ENCODE results near the gene NECTIN4. TPM values are rescaled to one million over a fixed set of nuclear protein-coding genes. Genes with fewer than 3 reads are reported as not detected.
A peak's percentile ranks its signal among the peaks of the same experiment; 100 is the strongest.
"Not testable (repeated sequence)": the region's sequence is repeated elsewhere in the genome, so short reads cannot be mapped to it uniquely, and the experiment has no call there.

Gene NECTIN4
- total RNA-seq, 1 donor = not detected

GRCh38 chr1:161119092-161119903, 29.9 kb upstream of the NECTIN4 start:
- TF ChIP-seq, protein P1, sequence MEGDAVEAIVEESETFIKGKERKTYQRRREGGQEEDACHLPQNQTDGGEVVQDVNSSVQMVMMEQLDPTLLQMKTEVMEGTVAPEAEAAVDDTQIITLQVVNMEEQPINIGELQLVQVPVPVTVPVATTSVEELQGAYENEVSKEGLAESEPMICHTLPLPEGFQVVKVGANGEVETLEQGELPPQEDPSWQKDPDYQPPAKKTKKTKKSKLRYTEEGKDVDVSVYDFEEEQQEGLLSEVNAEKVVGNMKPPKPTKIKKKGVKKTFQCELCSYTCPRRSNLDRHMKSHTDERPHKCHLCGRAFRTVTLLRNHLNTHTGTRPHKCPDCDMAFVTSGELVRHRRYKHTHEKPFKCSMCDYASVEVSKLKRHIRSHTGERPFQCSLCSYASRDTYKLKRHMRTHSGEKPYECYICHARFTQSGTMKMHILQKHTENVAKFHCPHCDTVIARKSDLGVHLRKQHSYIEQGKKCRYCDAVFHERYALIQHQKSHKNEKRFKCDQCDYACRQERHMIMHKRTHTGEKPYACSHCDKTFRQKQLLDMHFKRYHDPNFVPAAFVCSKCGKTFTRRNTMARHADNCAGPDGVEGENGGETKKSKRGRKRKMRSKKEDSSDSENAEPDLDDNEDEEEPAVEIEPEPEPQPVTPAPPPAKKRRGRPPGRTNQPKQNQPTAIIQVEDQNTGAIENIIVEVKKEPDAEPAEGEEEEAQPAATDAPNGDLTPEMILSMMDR (IDR thresholded peaks at IDR 0.05; ENCODE audit: insufficient read depth, low read length) = peak; percentile 58
- peak; percentile 75 for DNase-seq (ENCODE audit: low read depth)
- peak overlapping the region; percentile 89 for H3K4me3 ChIP-seq (ENCODE audit: low read depth, low read length)

GRCh38 chr1:161117759-161118581, 28.6 kb upstream of the NECTIN4 start, which contains the start of the genes NIT1 and PFDN2:
NIT1 (plus strand) TSS chr1:161118105; CDS start chr1:161118177, 72 bp downstream.
PFDN2 (minus strand) TSS chr1:161118037; CDS start chr1:161118026, 11 bp downstream.
- peak; percentile 79 for DNase-seq (ENCODE audit: low read depth)
- TF ChIP-seq, protein P1 (IDR thresholded peaks at IDR 0.05; ENCODE audit: insufficient read depth, low read length) = no peak

GRCh38 chr1:161115961-161116360, 26.6 kb upstream of the NECTIN4 start:
- not testable (repeated sequence) for DNase-seq (ENCODE audit: low read depth); H3K4me3 ChIP-seq (ENCODE audit: low read depth, low read length)

More at GRCh38 chr1:161117759-161118581, 28.6 kb upstream of the NECTIN4 start, which contains the start of the genes NIT1 and PFDN2:
- peak within 1 kb of the TSS; percentile 89 for H3K4me3 ChIP-seq (ENCODE audit: low read depth, low read length)

- TF ChIP-seq, protein P1 (IDR thresholded peaks at IDR 0.05; ENCODE audit: insufficient read depth, low read length) = no peak
- peak; percentile 76 for DNase-seq (ENCODE audit: low read depth)
- no peak overlapping the region for H3K4me3 ChIP-seq (ENCODE audit: low read depth, low read length)
These were observed 25.9 kb upstream of the NECTIN4 start for GRCh38 chr1:161115132-161115711.

DNA sequence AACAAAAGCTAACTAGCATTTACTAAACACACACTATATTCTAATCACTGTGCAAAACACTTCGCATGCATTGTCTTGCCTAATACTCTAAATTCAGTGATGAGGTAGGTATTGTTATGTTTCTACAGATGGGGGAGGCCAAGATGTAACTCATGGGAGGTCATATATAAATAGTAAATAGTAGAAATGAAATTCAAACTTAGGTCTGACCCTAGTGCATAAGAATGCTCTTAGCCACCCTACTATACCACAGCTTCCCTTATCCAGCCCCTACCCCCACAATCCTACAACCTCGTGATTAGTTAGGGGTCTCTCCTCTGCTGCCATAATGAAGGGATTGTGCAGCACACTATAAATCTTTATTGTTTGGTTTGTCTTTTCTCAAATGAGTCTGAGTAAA, 25.2 kb upstream of the NECTIN4 start:
- H3K4me3 ChIP-seq (ENCODE audit: low read depth, low read length) = no peak overlapping the region
- DNase-seq (ENCODE audit: low read depth) = no peak

DNA sequence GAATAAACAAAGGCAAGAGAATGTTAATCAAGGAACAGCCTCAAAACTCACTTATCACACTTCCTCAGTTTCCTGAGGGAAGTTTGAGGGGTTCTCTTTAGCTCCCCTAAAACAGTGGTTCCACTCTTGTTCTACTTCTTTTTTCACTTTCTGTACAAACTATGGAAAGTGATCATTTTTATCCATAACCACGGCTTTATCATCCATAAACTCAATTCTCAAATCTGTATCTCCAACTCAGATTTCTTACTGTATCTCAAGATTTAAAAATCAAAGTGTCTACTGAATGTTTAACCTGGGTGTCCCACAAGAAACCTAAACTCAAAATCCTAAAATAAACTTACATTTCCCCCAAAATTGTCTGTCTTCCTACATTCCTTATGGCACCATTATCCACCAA, 24.6 kb upstream of the NECTIN4 start:
- no peak for DNase-seq (ENCODE audit: low read depth)
- no peak overlapping the region for H3K4me3 ChIP-seq (ENCODE audit: low read depth, low read length)
- TF ChIP-seq, protein P1 (IDR thresholded peaks at IDR 0.05; ENCODE audit: insufficient read depth, low read length) = no peak

More for the DNA sequence above, 25.2 kb upstream of the NECTIN4 start:
- TF ChIP-seq, protein P1 (IDR thresholded peaks at IDR 0.05; ENCODE audit: insufficient read depth, low read length) = no peak
